GM19035 (cell line): ENCODE results near the gene TBCD.

Source experiments
- ATAC-seq: cut with Tn5 transposase; IDR thresholded peaks from one replicate; pipeline ENCODE4 v1.9.1; 2021; ENCODE audit not compliant: unreplicated experiment

The TBCD gene

GRCh38 chr17:82849076-82849945 is 97.4 kb downstream of the TBCD start:
- no peak for ATAC-seq

GRCh38 chr17:82851381-82851780 is 99.5 kb downstream of the TBCD start:
- ATAC-seq = no peak

- ATAC-seq = no peak
Measured at GRCh38 chr17:82854226-82854625, 102.4 kb downstream of the TBCD start.

GRCh38 chr17:82856361-82856760 is 104.5 kb downstream of the TBCD start:
- no peak for ATAC-seq

- no peak for ATAC-seq
Measured at GRCh38 chr17:82858376-82859126, 106.7 kb downstream of the TBCD start.

GRCh38 chr17:82859431-82860403 is 107.9 kb downstream of the TBCD start:
- no peak for ATAC-seq

GRCh38 chr17:82860606-82861392 is 108.9 kb downstream of the TBCD start:
- ATAC-seq = no peak

- no peak for ATAC-seq
Measured at GRCh38 chr17:82861393-82861775, 109.5 kb downstream of the TBCD start.

GRCh38 chr17:82862191-82862590 is 110.3 kb downstream of the TBCD start:
- ATAC-seq = no peak

- no peak for ATAC-seq
Measured at GRCh38 chr17:82862737-82863382, 111.0 kb downstream of the TBCD start.

- ATAC-seq = no peak
Measured at GRCh38 chr17:82863383-82863940, 111.6 kb downstream of the TBCD start.

- peak; percentile 83 for ATAC-seq
Measured at GRCh38 chr17:82863941-82864712, 112.3 kb downstream of the TBCD start.

- ATAC-seq = peak; percentile 2
Measured at GRCh38 chr17:82864713-82865248, 112.9 kb downstream of the TBCD start.

- ATAC-seq = no peak
Measured at GRCh38 chr17:82865274-82865673, 113.4 kb downstream of the TBCD start.

GRCh38 chr17:82865774-82866395 is 114.0 kb downstream of the TBCD start:
- ATAC-seq = no peak

- no peak for ATAC-seq
Measured at GRCh38 chr17:82866590-82867191, 114.8 kb downstream of the TBCD start.

- no peak for ATAC-seq
Measured at GRCh38 chr17:82867763-82868325, 116.0 kb downstream of the TBCD start.
